ENCODE measurements around the gene RYR2.
"Not testable (repeated sequence)": the region's sequence is repeated elsewhere in the genome, so short reads cannot be mapped to it uniquely, and the experiment has no call there.

GRCh38 chr1:237371477-237371876 lies 329.5 kb downstream of the RYR2 start:
- TF ChIP-seq POLR2A, CTCF (IDR thresholded peaks at IDR 0.05): not testable (repeated sequence)
